IMR-90 (cell line): ENCODE data around the gene LACC1. TPM values are rescaled to one million over a fixed set of nuclear protein-coding genes. Genes with fewer than 3 reads are reported as not detected.
A peak's percentile ranks its signal among the peaks of the same experiment; 100 is the strongest.

Experiments used
- ATAC-seq: fragments of 200-7000 bp; cut with Tn5 transposase; 2 replicates; pipeline ENCODE4 v1.9.1; 2020; ENCODE audit warnings: low read depth, mild to moderate bottlenecking, moderate library complexity
- BruUV-seq: library from RNA; stranded (reverse); fragments of 400-500 nt; replicated peaks from 2 replicates; lab custom pipeline; 2021; lab: Mats Ljungman, UMichigan
- CTCF ChIA-PET: fragments of 300-600 bp; formaldehyde crosslinking; extraction: SDS; loops from one replicate; lab custom pipeline; 2021; ENCODE audit warnings: antibody characterized with exemption; lab: Yijun Ruan, JAX
- POLR2A ChIA-PET: fragments of 300-600 bp; sonication (Branson Sonifier 250); formaldehyde crosslinking; loops from one replicate; lab custom pipeline; 2022; ENCODE audit warnings: antibody characterized with exemption; ENCODE audit not compliant: unreplicated experiment; lab: Charles Lee
- DNase-seq: peaks from one replicate; pipeline ENCODE4 v3.0.0; 2013
- H2AFZ ChIP-seq: replicated peaks from 2 replicates; pipeline ENCODE3; 2013; ENCODE audit warnings: low read length, mild to moderate bottlenecking; ENCODE audit not compliant: poor library complexity
- H2AK5ac ChIP-seq: 2 replicates; pipeline ENCODE4 v1.6.1; 2013; ENCODE audit warnings: low read depth, low read length, inconsistent platforms
- H2AK9ac ChIP-seq: replicated peaks from 2 replicates; pipeline ENCODE3; 2013; ENCODE audit warnings: mild to moderate bottlenecking, low read depth, low read length, moderate library complexity; ENCODE audit not compliant: poor library complexity
- H2BK120ac ChIP-seq: 2 replicates; pipeline ENCODE4 v1.6.1; 2013; ENCODE audit warnings: low read depth, low read length, inconsistent platforms
- H2BK15ac ChIP-seq: 3 replicates; pipeline ENCODE4 v1.6.1; 2013; ENCODE audit warnings: low read depth, low read length, inconsistent platforms
- H2BK20ac ChIP-seq: 2 replicates; pipeline ENCODE4 v1.6.1; 2013; ENCODE audit warnings: low read depth, mild to moderate bottlenecking, inconsistent platforms, low read length, moderate library complexity
- H2BK5ac ChIP-seq: 2 replicates; pipeline ENCODE4 v1.6.1; 2013; ENCODE audit warnings: mild to moderate bottlenecking, low read depth, low read length, inconsistent platforms; ENCODE audit not compliant: poor library complexity, severe bottlenecking
- H3K14ac ChIP-seq: replicated peaks from 2 replicates; pipeline ENCODE4 v1.6.1; 2013; ENCODE audit warnings: low read depth, low read length, inconsistent platforms
- H3K18ac ChIP-seq: 2 replicates; pipeline ENCODE4 v1.6.1; 2013; ENCODE audit warnings: low read depth, low read length, control low read depth
- H3K23ac ChIP-seq: 2 replicates; pipeline ENCODE4 v1.6.1; 2013; ENCODE audit warnings: low read depth, low read length, inconsistent platforms
- H3K27ac ChIP-seq: 2 replicates; pipeline ENCODE4 v1.5.1; 2013; ENCODE audit warnings: mild to moderate bottlenecking, control low read depth, low read length; ENCODE audit not compliant: insufficient read depth
- H3K27me3 ChIP-seq: 2 replicates; pipeline ENCODE4 v1.6.1; 2013; ENCODE audit warnings: low read length; ENCODE audit not compliant: control insufficient read depth, insufficient read depth
- H3K36me3 ChIP-seq: 2 replicates; pipeline ENCODE4 v1.6.1; 2013; ENCODE audit warnings: low read length, mixed read lengths; ENCODE audit not compliant: control insufficient read depth, insufficient read depth
- H3K4ac ChIP-seq: 2 replicates; pipeline ENCODE4 v1.6.1; 2013; ENCODE audit warnings: low read depth, low read length, inconsistent platforms
- H3K4me1 ChIP-seq: 2 replicates; pipeline ENCODE4 v1.6.1; 2013; ENCODE audit warnings: low read length, mixed read lengths; ENCODE audit not compliant: control insufficient read depth, insufficient read depth
- H3K4me2 ChIP-seq: 2 replicates; pipeline ENCODE4 v1.6.1; 2013; ENCODE audit warnings: low read depth, mild to moderate bottlenecking, control low read depth, low read length, moderate library complexity
- H3K4me3 ChIP-seq: 2 replicates; pipeline ENCODE4 v1.5.1; 2013; ENCODE audit warnings: low read depth, mild to moderate bottlenecking, control low read depth, low read length, moderate library complexity; ENCODE audit not compliant: insufficient read depth
- H3K56ac ChIP-seq: 2 replicates; pipeline ENCODE4 v1.6.1; 2013; ENCODE audit warnings: low read length, inconsistent platforms; ENCODE audit not compliant: insufficient read depth; ENCODE audit errors: extremely low read depth
- H3K79me1 ChIP-seq, 2 experiments: 2 replicates each; pipeline ENCODE4 v1.6.1; 2013; ENCODE audit warnings: low read length in 2 of 2, inconsistent platforms in 1 of 2, low read depth in 1 of 2
- H3K9ac ChIP-seq: 2 replicates; pipeline ENCODE4 v1.6.1; 2013; ENCODE audit warnings: low read depth, low read length, control low read depth
- H3K9me1 ChIP-seq: 2 replicates; pipeline ENCODE4 v1.6.1; 2013; ENCODE audit warnings: low read length, inconsistent platforms; ENCODE audit not compliant: insufficient read depth
- H3K9me3 ChIP-seq: 2 replicates; pipeline ENCODE4 v1.6.1; 2013; ENCODE audit warnings: low read length; ENCODE audit not compliant: control insufficient read depth, insufficient read depth
- H4K20me1 ChIP-seq: 2 replicates; pipeline ENCODE4 v1.6.1; 2013; ENCODE audit warnings: low read length, inconsistent platforms; ENCODE audit not compliant: insufficient read depth
- H4K5ac ChIP-seq: 2 replicates; pipeline ENCODE4 v1.6.1; 2013; ENCODE audit warnings: mild to moderate bottlenecking, low read depth, low read length, control low read depth
- H4K8ac ChIP-seq, 2 experiments: 2 replicates each; pipeline ENCODE4 v1.6.1; 2013; ENCODE audit warnings: low read depth in 2 of 2, low read length in 2 of 2, control low read depth in 1 of 2, inconsistent platforms in 1 of 2
- H4K91ac ChIP-seq: 2 replicates; pipeline ENCODE4 v1.6.1; 2013; ENCODE audit warnings: low read depth, low read length, inconsistent platforms; ENCODE audit not compliant: insufficient read depth
- POLR2A ChIP-seq: IDR thresholded peaks from 2 replicates; pipeline ENCODE4 v1.6.1; 2012; ENCODE audit warnings: mild to moderate bottlenecking, low read depth, low read length
- RAD21 ChIP-seq: IDR thresholded peaks from 2 replicates; pipeline ENCODE4 v1.6.1; 2012; ENCODE audit warnings: low read length, improper control_type of control experiment
- SMC3 ChIP-seq: fragments of 150-350 bp; IDR thresholded peaks from 2 replicates; pipeline ENCODE4 v1.6.1; 2016; ENCODE audit warnings: low read depth, mild to moderate bottlenecking, antibody characterized with exemption, low read length, moderate library complexity
- WGBS, 2 experiments: methylation state at CpG; one replicate each; pipeline versions ENCODE4 v1.1.5 to v1.1.7; 2013; ENCODE audit warnings: missing lambda C conversion rate in 2 of 2; ENCODE audit not compliant: insufficient read length in 1 of 2; ENCODE audit errors: extremely low coverage in 2 of 2; 5-methylcytosine and 5-hydroxymethylcytosine counted together
- dilution Hi-C: fragments of 300-500 bp; cut with HindIII; formaldehyde crosslinking; loops from one replicate; pipeline ENCODE4 v1.14.3; 2018; ENCODE audit warnings: low sequenced_read_pairs; ENCODE audit not compliant: unreplicated experiment
- in situ Hi-C: fragments of 300-500 bp; cut with MboI; formaldehyde crosslinking; loops from 3 replicates; pipeline ENCODE4 v1.14.3; 2019; ENCODE audit warnings: low sequenced_read_pairs, inconsistent platforms, mixed read lengths
- intact Hi-C: fragments of 100-400 bp; cut with micrococcal nuclease; formaldehyde crosslinking; loops from 2 replicates; pipeline ENCODE4 v1.10.0; 2022
- polyA plus RNA-seq, 3 experiments: library from polyadenylated mRNA; depleted of rRNA; stranded (reverse); fragments of >200 nt; gene quantifications; 2 replicates each; pipeline ENCODE4 v1.2.3, GENCODE V29; 2012; ENCODE audit warnings: low replicate concordance in 1 of 3
- total RNA-seq: library from RNA; depleted of rRNA; stranded (reverse); fragments of >200 nt; gene quantifications from 2 replicates; pipeline ENCODE4 v1.2.3, GENCODE V29; 2012
- TF ChIP-seq, protein P1 (sequence below): conservative IDR thresholded peaks from 2 replicates; pipeline ENCODE4 v1.5.1; 2012; ENCODE audit warnings: mild to moderate bottlenecking, low read depth, low read length, improper control_type of control experiment

The LACC1 gene
- total and polyA plus RNA-seq, 2 of the 4 experiments (the other 2 are of a cell fraction), result 3.2 to 4.7 TPM

DNA sequence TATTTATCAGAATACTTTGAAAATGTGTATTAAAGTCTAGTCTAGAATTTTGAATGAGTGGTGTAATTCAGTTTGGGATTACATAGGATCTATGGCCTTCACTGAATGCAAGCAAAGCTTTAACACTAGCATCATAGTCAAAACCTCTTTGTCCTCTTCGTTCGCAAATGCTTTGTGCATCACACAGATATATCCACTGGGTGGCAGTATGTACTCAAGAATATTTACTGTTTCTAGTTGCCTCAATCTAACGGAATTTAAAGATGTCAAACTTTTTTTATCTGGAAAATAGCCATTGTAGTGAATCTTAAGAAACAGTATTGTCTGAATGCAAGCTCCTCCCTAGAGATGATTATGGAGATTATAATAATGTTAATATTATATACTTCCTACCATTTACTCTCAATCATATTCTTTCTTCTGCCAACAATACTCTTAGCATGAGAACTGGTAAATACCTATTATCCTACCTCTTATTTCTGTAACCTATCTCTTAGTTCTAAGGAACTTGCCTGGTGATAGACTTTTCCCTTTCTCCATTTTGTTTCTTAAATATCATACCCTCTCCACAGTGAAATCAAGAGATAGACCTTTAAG, 25.8 kb downstream of the LACC1 start:
- no peak overlapping the region for H3K14ac ChIP-seq
- CTCF ChIA-PET, result interaction anchor here (0.5 to 1.3 kb wide), 8 partner anchors 133 to 1375 kb away, joined by 3 to 6 read pairs (median 3); no protein-coding TSS in a partner anchor
- no peak overlapping the region for H4K91ac ChIP-seq
- intact Hi-C loops (loop anchor here (1.0 to 5.0 kb wide), 3 partner anchors 237 to 1063 kb away; no protein-coding TSS in a partner anchor), in situ Hi-C loops (loop anchor here (5.0 to 25.0 kb wide), 3 partner anchors 532 to 1407 kb away; partner anchors contain the start of genes GPALPP1 and NUFIP1), dilution Hi-C loops (loop anchor here (25.0 kb wide), 1 partner anchor 557 kb away; no protein-coding TSS in a partner anchor)
- POLR2A ChIA-PET, result no interaction called here
- H2BK5ac ChIP-seq, result no peak overlapping the region
- H3K27ac ChIP-seq, result no peak overlapping the region
- no peaks in the 10 kb centered on the region for H4K20me1 ChIP-seq
- no peak overlapping the region for H3K23ac ChIP-seq
- no peaks in the 10 kb centered on the region for H3K36me3 ChIP-seq
- no peaks in the 10 kb centered on the region for H3K9me3 ChIP-seq
- no TSS peak for BruUV-seq
- no peak overlapping the region for H4K5ac ChIP-seq
- no peak overlapping the region for H3K9ac ChIP-seq
- H3K27me3 ChIP-seq, result no peaks in the 10 kb centered on the region; the same call in 1 of the 2 replicates
- H2AFZ ChIP-seq, result no peak overlapping the region
- DNase-seq, result peak; percentile 77
- peak; percentile 82 for ATAC-seq
- no peak overlapping the region for H2AK9ac ChIP-seq
- H3K9me1 ChIP-seq, result peaks cover 8% of the 10 kb centered on the region; the same call in 1 of the 2 replicates
- no peak overlapping the region for H3K4me2 ChIP-seq
- H4K8ac ChIP-seq, result no peak overlapping the region
- no peak overlapping the region for H3K4ac ChIP-seq
- no CpG with 5 or more reads among the region's 3 CpGs for WGBS, 2 experiments
- H3K18ac ChIP-seq, result no peak overlapping the region
- no peak overlapping the region for H2BK15ac ChIP-seq
- no peak overlapping the region for H3K4me3 ChIP-seq
- no peak overlapping the region for H2BK20ac ChIP-seq
- no peak overlapping the region for H2AK5ac ChIP-seq
- TF ChIP-seq, protein P1, sequence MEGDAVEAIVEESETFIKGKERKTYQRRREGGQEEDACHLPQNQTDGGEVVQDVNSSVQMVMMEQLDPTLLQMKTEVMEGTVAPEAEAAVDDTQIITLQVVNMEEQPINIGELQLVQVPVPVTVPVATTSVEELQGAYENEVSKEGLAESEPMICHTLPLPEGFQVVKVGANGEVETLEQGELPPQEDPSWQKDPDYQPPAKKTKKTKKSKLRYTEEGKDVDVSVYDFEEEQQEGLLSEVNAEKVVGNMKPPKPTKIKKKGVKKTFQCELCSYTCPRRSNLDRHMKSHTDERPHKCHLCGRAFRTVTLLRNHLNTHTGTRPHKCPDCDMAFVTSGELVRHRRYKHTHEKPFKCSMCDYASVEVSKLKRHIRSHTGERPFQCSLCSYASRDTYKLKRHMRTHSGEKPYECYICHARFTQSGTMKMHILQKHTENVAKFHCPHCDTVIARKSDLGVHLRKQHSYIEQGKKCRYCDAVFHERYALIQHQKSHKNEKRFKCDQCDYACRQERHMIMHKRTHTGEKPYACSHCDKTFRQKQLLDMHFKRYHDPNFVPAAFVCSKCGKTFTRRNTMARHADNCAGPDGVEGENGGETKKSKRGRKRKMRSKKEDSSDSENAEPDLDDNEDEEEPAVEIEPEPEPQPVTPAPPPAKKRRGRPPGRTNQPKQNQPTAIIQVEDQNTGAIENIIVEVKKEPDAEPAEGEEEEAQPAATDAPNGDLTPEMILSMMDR, result peak; percentile 81
- TF ChIP-seq RAD21, result peak; percentile 88
- peak; percentile 78 for TF ChIP-seq SMC3
- TF ChIP-seq POLR2A, result no peak
- H3K56ac ChIP-seq, result no peak overlapping the region
- H2BK120ac ChIP-seq, result no peak overlapping the region
- H3K79me1 ChIP-seq, result no peaks in the 10 kb centered on the region
- peaks cover 3% of the 10 kb centered on the region for H3K4me1 ChIP-seq
